Esophagus (tissue), 2 donors: ENCODE measurements around the gene C10orf71. TPM values are rescaled to one million over a fixed set of nuclear protein-coding genes. Genes with fewer than 3 reads are reported as not detected.

Experiments
- H3K27ac ChIP-seq, 2 donors: one replicate each; pipeline ENCODE4 v1.5.1; 2013; ENCODE audit warnings: low read depth in 2 of 2, mild to moderate bottlenecking in 2 of 2, inconsistent platforms in 1 of 2, low read length in 1 of 2, moderate library complexity in 1 of 2
- H3K27me3 ChIP-seq, 2 donors: one replicate each; pipeline ENCODE4 v1.6.1; 2013; ENCODE audit warnings: low read length in 2 of 2, control low read depth in 1 of 2, mild to moderate bottlenecking in 1 of 2; ENCODE audit not compliant: insufficient read depth in 2 of 2, control insufficient read depth in 1 of 2
- H3K36me3 ChIP-seq, 2 donors: one replicate each; pipeline ENCODE4 v1.6.1; 2013; ENCODE audit warnings: low read length in 1 of 2; ENCODE audit not compliant: control insufficient read depth in 2 of 2, insufficient read depth in 2 of 2
- H3K4me1 ChIP-seq, 2 donors: one replicate each; pipeline ENCODE4 v1.6.1; 2013; ENCODE audit warnings: low read length in 1 of 2; ENCODE audit not compliant: control insufficient read depth in 2 of 2, insufficient read depth in 2 of 2
- H3K4me3 ChIP-seq, 2 donors: one replicate each; pipeline ENCODE4 v1.5.1; 2013; ENCODE audit warnings: low read length in 2 of 2, mild to moderate bottlenecking in 2 of 2, low read depth in 1 of 2, moderate library complexity in 1 of 2
- H3K9me3 ChIP-seq, 2 donors: one replicate each; pipeline ENCODE4 v1.6.1; 2013; ENCODE audit warnings: mild to moderate bottlenecking in 2 of 2, low read depth in 1 of 2, low read length in 1 of 2, moderate library complexity in 1 of 2; ENCODE audit not compliant: control insufficient read depth in 2 of 2, insufficient read depth in 1 of 2
- WGBS, 2 donors: extraction: QIAGEN DNeasy Blood & Tissue Kit; methylation state at CpG; one replicate each; pipeline ENCODE4 v1.1.7; 2013; 5-methylcytosine and 5-hydroxymethylcytosine counted together
- polyA plus RNA-seq, 2 donors: library from polyadenylated mRNA; stranded (reverse); fragments of 200-250 nt; gene quantifications; one replicate each; pipeline ENCODE4 v1.2.3, GENCODE V29; 2013
- donor health status: healthy with polysubstance abuse.
- donor health status: Bipolar disorder and iron deficiency.

C10orf71 gene
- polyA plus RNA-seq, 2 donors = not detected

DNA sequence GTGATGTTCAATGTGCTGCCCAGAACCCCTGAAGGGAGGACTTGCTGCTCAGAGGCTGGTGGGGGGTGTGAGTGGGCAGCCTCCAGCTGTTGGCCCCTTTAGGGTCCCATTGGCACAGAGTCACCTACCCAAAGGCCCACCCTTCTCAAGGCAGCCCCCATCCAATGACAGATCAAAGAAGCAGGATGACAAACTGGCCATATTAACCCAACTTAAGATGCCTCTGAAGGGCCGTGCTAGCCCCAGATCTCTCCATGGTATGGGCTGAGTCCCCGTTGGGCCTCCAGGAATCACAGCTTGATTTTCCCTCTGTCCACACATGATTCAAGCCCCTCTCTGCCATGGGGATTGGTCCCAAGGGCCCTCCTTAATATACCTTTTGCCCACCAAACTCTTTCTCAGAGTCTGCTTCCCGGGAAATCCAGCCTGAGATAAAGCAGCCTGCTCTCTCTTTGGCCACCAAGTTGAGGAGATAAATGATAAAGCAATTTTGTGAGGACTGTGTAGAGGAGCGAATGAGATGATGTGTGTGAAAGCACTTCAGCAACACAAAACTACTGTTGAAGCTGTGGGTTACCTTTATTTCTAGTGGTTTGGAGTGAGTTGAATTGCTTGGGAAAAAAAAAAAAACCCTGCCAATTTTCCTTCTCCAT is 38.2 kb upstream of the C10orf71 start:
- Histone ChIP-seq H3K36me3 (no peaks in the 10 kb centered on the region), H3K4me3 (no peak overlapping the region), H3K9me3 (peaks cover 0 to 2% of the 10 kb centered on the region in 2 donors), H3K4me1 (no peaks in the 10 kb centered on the region), H3K27me3 (no peaks in the 10 kb centered on the region), H3K27ac (no peak overlapping the region)
- 87 to 90% methylated on average over 4 of the region's 4 CpGs for WGBS, 2 donors

DNA sequence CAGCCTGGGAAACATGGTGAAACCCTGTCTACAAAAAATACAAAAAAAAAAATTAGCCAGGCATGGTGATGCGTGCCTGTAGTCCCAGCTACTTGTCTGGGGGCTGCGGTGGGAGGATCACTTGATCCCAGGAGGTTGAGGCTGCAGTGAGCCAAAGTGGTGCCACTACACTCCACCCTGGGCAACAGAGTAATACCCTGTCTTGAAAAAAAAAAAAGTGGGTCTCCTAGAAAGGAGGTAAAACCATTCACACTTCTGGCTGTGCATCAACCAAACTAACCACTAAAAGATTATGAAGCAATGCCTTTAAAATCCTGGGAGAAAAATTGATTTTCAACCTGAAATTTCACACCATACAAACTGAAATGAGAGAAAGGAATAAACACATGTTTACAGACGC is 35.4 kb upstream of the C10orf71 start:
- H3K36me3 ChIP-seq = no peaks in the 10 kb centered on the region
- no peak overlapping the region for H3K27ac ChIP-seq
- H3K4me1 ChIP-seq = no peaks in the 10 kb centered on the region
- WGBS, 2 donors = 86 to 87% methylated on average over 3 of the region's 3 CpGs
- no peaks in the 10 kb centered on the region for H3K27me3 ChIP-seq
- no peak overlapping the region for H3K4me3 ChIP-seq
- H3K9me3 ChIP-seq = peaks cover 0 to 2% of the 10 kb centered on the region in 2 donors

GRCh38 chr10:49264177-49264677 is 34.7 kb upstream of the C10orf71 start:
- Histone ChIP-seq H3K36me3 (no peaks in the 10 kb centered on the region), H3K27me3 (no peaks in the 10 kb centered on the region), H3K4me1 (no peaks in the 10 kb centered on the region), H3K4me3 (no peak overlapping the region), H3K27ac (no peak overlapping the region), H3K9me3 (peaks cover 0 to 2% of the 10 kb centered on the region in 2 donors)
- WGBS, 2 donors = 87 to 90% methylated on average over 3 of the region's 3 CpGs

DNA sequence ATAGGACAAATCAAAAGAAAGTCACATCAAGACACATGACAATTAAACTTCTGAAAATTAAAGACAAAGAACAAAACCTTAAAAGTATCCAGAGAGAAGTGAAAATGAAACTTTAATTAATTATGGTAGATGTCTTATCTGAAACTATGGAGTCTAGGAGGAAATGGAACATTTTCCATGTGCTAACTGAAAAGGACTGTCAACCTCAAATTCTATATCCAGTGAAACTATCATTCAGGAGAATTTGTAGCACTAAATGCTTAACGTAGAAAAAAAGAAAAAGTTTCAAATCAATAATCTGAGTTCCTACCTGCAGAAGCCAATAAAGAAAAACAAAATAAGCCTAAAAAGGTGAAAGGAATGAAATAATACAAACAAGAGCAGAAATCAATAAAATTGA is 33.1 kb upstream of the C10orf71 start:
- Histone ChIP-seq H3K9me3 (peaks cover 0 to 2% of the 10 kb centered on the region in 2 donors), H3K27ac (no peak overlapping the region), H3K4me1 (no peaks in the 10 kb centered on the region), H3K36me3 (no peaks in the 10 kb centered on the region), H3K27me3 (no peaks in the 10 kb centered on the region), H3K4me3 (no peak overlapping the region)
- 93 to 95% methylated on average over 1 of the region's 1 CpG for WGBS, 2 donors

DNA sequence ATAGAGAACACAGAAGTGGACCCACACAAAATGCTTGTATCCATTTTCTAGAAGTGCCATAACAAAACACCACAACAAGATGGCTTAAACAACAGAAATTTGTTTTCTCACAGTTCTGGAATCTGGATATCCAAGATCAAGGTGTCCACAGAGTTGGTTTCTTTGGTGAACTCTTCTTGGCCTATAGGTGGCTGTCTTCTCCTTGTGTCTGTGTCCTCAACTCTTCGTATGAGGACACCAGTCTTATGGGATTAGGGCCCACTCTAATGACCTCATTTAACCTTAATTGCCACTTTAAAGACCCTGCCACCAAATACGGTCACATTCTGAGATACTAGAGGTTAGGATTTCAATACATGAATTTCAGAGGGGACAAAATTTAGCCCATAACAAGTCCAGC is 30.8 kb upstream of the C10orf71 start:
- WGBS, 2 donors = 66 to 77% methylated on average over 2 of the region's 2 CpGs
- Histone ChIP-seq H3K9me3 (peaks cover 0 to 2% of the 10 kb centered on the region in 2 donors), H3K4me3 (no peak overlapping the region), H3K4me1 (no peaks in the 10 kb centered on the region), H3K27ac (no peak overlapping the region), H3K36me3 (no peaks in the 10 kb centered on the region), H3K27me3 (no peaks in the 10 kb centered on the region)

DNA sequence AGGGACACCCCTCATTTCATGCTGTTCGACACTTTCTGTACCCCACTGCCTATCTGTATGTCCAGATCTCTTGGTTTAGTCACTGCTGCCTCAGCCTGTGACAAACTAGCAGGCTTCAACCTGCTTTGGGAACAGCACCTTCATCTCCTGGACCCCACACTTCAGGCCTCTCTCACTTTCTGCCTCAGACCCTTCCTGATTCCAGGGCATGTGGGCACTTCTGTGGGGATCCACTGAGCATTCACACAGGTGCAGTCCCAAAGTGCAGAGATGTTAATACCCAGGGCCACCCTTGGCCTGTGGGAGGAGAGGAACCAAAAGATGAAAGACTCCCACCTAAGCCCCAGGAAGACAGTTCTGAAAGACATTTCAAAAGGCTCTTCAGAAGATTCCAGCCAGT is 29.4 kb upstream of the C10orf71 start:
- H3K9me3 ChIP-seq = no peaks in the 10 kb centered on the region
- H3K27ac ChIP-seq = no peak overlapping the region
- 96 to 100% methylated on average over 1 of the region's 1 CpG for WGBS, 2 donors
- no peaks in the 10 kb centered on the region for H3K36me3 ChIP-seq
- no peaks in the 10 kb centered on the region for H3K27me3 ChIP-seq
- no peaks in the 10 kb centered on the region for H3K4me1 ChIP-seq
- H3K4me3 ChIP-seq = no peak overlapping the region

- no peaks in the 10 kb centered on the region for H3K27me3 ChIP-seq
- H3K36me3 ChIP-seq = no peaks in the 10 kb centered on the region
- no peak overlapping the region for H3K4me3 ChIP-seq
- no peaks in the 10 kb centered on the region for H3K4me1 ChIP-seq
- no peak overlapping the region for H3K27ac ChIP-seq
- 26 to 51% methylated on average over 2 of the region's 2 CpGs for WGBS, 2 donors
- no peaks in the 10 kb centered on the region for H3K9me3 ChIP-seq
Measured at GRCh38 chr10:49270565-49270964, 28.4 kb upstream of the C10orf71 start.

DNA sequence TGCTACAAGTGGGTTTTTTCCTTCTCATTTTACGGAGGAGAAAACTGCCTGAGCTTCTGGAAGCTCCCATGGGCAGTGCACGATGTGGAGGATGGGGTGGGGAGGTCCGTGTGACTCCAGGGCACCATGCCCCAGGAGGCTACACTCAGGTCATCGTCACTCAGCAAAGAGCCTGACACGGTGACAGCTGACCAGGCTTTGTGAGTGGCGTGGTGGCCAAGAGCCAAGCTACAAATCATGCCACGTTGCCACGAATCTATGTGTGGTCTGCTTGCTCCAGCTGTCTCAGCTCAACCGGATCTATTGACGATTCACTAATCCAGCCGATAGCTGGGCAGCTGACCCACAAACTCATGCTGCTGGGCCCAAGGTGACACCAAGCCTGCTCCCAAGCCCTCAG is 27.6 kb upstream of the C10orf71 start:
- Histone ChIP-seq H3K36me3 (no peaks in the 10 kb centered on the region), H3K27ac (no peak overlapping the region), H3K9me3 (no peaks in the 10 kb centered on the region), H3K4me1 (no peaks in the 10 kb centered on the region), H3K4me3 (no peak overlapping the region), H3K27me3 (no peaks in the 10 kb centered on the region)
- WGBS, 2 donors = 76 to 87% methylated on average over 11 of the region's 11 CpGs

- Histone ChIP-seq H3K4me1 (no peaks in the 10 kb centered on the region), H3K9me3 (no peaks in the 10 kb centered on the region), H3K4me3 (no peak overlapping the region), H3K36me3 (no peaks in the 10 kb centered on the region), H3K27me3 (no peaks in the 10 kb centered on the region), H3K27ac (no peak overlapping the region)
- WGBS, 2 donors = 55 to 68% methylated on average over 21 of the region's 21 CpGs
Measured at GRCh38 chr10:49272251-49273081, 26.5 kb upstream of the C10orf71 start.
